Cardiac fibroblast (primary cell): ENCODE data around the gene HIGD1A.
A peak's percentile ranks its signal among the peaks of the same experiment; 100 is the strongest.

Source experiments
- DNase-seq, 2 donors: peaks; one replicate each; pipeline versions ENCODE4 v3.0.0 to v3.0.0-alpha.2; 2010; ENCODE audit warnings: low read depth in 2 of 2
- H3K4me3 ChIP-seq, 2 donors: replicated peaks in 1 of 2; 1 replicate in 1 of 2; 2 replicates in 1 of 2; pipeline ENCODE4 v1.5.1; 2011; ENCODE audit warnings: low read depth in 2 of 2, low read length in 2 of 2, mild to moderate bottlenecking in 2 of 2, moderate library complexity in 1 of 2
- CTCF ChIP-seq: IDR thresholded peaks from one replicate; pipeline ENCODE4 v1.5.1; 2011; ENCODE audit warnings: low read depth, mild to moderate bottlenecking, low read length, inconsistent platforms

HIGD1A gene

DNA sequence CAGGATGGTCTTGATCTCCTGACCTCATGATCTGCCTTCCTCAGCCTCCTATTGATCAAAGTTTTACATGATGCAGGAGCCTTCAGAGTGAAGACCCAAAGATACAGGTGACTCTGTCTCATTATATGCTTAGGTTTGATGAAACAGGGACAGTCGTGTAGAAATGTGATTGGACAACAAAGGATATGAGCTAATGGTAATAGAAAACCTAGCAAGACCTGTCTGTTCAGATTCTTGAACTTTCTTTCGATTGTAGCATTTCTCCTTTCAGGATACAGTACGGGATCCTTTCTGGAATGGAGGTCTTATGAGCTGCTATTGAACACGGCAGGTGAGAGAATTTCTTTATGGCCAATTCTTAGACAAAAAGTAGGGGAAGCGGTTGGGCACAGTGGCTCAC lies 4.9 kb upstream of the HIGD1A start, which contains the start of gene ACKR2:
ACKR2 (plus strand) TSS at position 244 of the 400 bp plus-strand sequence. CDS start 55,058 bp downstream, outside the sequence.
- no peak for TF ChIP-seq CTCF
- no peak for DNase-seq
- H3K4me3 ChIP-seq = no peak within 1 kb of the TSS

GRCh38 chr3:42807929-42808328 lies 3.6 kb upstream of the HIGD1A start:
- no peak for DNase-seq
- TF ChIP-seq CTCF = no peak

GRCh38 chr3:42805141-42805821 lies 991 bp upstream of the HIGD1A start:
- TF ChIP-seq CTCF = no peak

More at GRCh38 chr3:42807929-42808328, 3.6 kb upstream of the HIGD1A start:
- H3K4me3 ChIP-seq = no peak overlapping the region

DNA sequence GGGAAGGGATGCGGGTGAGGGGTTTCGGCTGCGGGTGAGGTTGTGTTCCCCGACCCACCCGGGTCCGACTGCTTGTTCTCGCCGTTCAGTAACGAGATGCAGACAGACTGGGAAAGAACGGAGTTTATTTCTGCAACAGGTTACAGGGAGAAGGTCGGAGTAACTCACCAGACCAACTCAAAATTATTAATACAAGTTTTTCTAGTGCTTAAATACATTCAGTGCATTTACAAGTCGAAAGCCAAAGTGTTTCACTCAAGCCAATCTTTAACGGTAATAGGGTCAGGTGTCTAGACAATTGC lies 492 bp upstream of the HIGD1A start:
- peak overlapping the region; percentile 84 to 85 for H3K4me3 ChIP-seq
- DNase-seq = peak; percentile 8 to 9
- no peak for TF ChIP-seq CTCF

More at GRCh38 chr3:42805141-42805821, 991 bp upstream of the HIGD1A start:
- H3K4me3 ChIP-seq = peak overlapping the region in 1 of 2 donors; percentile 84
- DNase-seq = peak in 1 of 2 donors; percentile 15

DNA sequence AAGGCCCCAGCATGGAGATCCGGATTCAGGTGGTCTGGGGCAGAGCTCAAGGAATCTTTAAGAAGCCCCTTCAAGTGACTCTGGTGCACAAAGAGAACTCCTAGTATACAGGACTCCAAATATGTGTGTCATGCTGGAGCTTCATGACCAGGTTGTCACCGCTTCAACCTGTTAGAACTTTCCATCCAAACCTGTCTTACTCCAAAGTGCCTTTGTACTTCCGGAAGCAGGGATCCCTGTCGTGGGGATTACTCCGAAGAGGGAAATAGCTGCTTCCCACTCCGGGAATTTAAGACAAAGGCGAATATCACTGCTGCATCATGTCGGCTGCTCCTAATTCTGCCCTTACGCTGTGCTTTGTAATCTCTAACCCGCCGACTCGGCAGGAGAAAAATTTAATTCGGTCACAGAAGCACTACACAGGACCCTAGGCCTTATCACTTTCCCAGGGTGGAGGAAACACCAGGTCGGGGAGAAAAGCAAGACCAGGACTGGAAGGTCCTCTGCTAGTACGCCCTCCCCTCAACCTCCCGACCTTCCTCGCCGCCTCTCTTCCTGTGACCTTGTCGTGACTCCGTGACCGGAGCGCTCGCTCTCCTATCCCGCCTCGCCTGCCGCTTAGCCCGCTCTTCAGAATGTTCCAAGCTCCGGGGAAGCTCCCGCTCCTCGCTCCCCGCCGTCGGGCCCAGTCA lies 730 bp downstream of the HIGD1A start:
- no peak for TF ChIP-seq CTCF
- H3K4me3 ChIP-seq = peak overlapping the region; percentile 84 to 85
- DNase-seq = peak; percentile 33 to 41

- peak overlapping the region; percentile 84 to 85 for H3K4me3 ChIP-seq
- TF ChIP-seq CTCF = no peak
- DNase-seq = no peak
Observed at GRCh38 chr3:42802876-42803413, 1.3 kb downstream of the HIGD1A start.
